Renal pelvis (tissue), 4 donors: Measurements from ENCODE around the gene CPEB4. TPM values are rescaled to one million over a fixed set of nuclear protein-coding genes. Genes with fewer than 3 reads are reported as not detected.

Experiments used
- DNase-seq: peaks from one replicate; pipeline ENCODE4 v3.0.0-alpha.2; 2013
- polyA plus RNA-seq, 3 donors: library from polyadenylated mRNA; unstranded; fragments of 120-200 nt; gene quantifications; one replicate each; pipeline ENCODE4 v1.2.1, GENCODE V29; 2013; ENCODE audit not compliant: insufficient read length in 3 of 3

CPEB4 gene
- polyA plus RNA-seq, 3 donors, result 32.6 to 51.3 (median 40.5) TPM

GRCh38 chr5:173940269-173940668 is 52.1 kb downstream of the CPEB4 start:
- DNase-seq, result no peak

GRCh38 chr5:173941102-173941501 is 53.0 kb downstream of the CPEB4 start:
- DNase-seq, result no peak

GRCh38 chr5:173941758-173942401 is 53.7 kb downstream of the CPEB4 start:
- no peak for DNase-seq

- no peak for DNase-seq
Observed at GRCh38 chr5:173944511-173944910, 56.4 kb downstream of the CPEB4 start.

GRCh38 chr5:173945160-173945559 is 57.0 kb downstream of the CPEB4 start:
- no peak for DNase-seq

GRCh38 chr5:173946323-173946722 is 58.2 kb downstream of the CPEB4 start:
- DNase-seq, result no peak

GRCh38 chr5:173950829-173951228 is 62.7 kb downstream of the CPEB4 start:
- no peak for DNase-seq

GRCh38 chr5:173953528-173954090 is 65.5 kb downstream of the CPEB4 start:
- no peak for DNase-seq

- DNase-seq, result no peak
Observed at GRCh38 chr5:173954671-173955521, 66.7 kb downstream of the CPEB4 start.

- no peak for DNase-seq
Observed at GRCh38 chr5:173960986-173961385, 72.8 kb downstream of the CPEB4 start.

GRCh38 chr5:173961418-173961817 is 73.3 kb downstream of the CPEB4 start:
- no peak for DNase-seq

GRCh38 chr5:173962436-173962972 is 74.4 kb downstream of the CPEB4 start:
- no peak for DNase-seq

GRCh38 chr5:173963182-173963838 is 75.2 kb downstream of the CPEB4 start:
- no peak for DNase-seq

GRCh38 chr5:173963867-173964441 is 75.8 kb downstream of the CPEB4 start:
- DNase-seq, result no peak

GRCh38 chr5:173964506-173964905 is 76.4 kb downstream of the CPEB4 start:
- DNase-seq, result no peak

- DNase-seq, result no peak
Observed at GRCh38 chr5:173967241-173967640, 79.1 kb downstream of the CPEB4 start.

- no peak for DNase-seq
Observed at GRCh38 chr5:173968154-173968797, 80.1 kb downstream of the CPEB4 start.

GRCh38 chr5:173969167-173970049 is 81.3 kb downstream of the CPEB4 start:
- no peak for DNase-seq

- DNase-seq, result no peak
Observed at GRCh38 chr5:173970878-173971650, 82.9 kb downstream of the CPEB4 start.
